Ovary (tissue), 3 donors: ENCODE results near the gene TBC1D14.

Experiments
- CTCF ChIP-seq, 3 donors: fragments of 450-650 bp in 2 of 3; fragments of 200-600 bp in 1 of 3; IDR thresholded peaks; one replicate each; pipeline versions ENCODE4 v1.5.1 to v1.8.0; 2016 to 2022; ENCODE audit warnings: antibody characterized with exemption in 3 of 3, mild to moderate bottlenecking in 1 of 3
- EP300 ChIP-seq: sonication (generic); formaldehyde crosslinking; IDR thresholded peaks from one replicate; pipeline ENCODE4 v1.6.1; 2017; ENCODE audit warnings: antibody characterized with exemption
- POLR2A ChIP-seq: fragments of 450-650 bp; IDR thresholded peaks from one replicate; pipeline ENCODE4 v1.6.1; 2017; ENCODE audit warnings: antibody characterized with exemption, mild to moderate bottlenecking, moderate library complexity
- donor health status: DM: no; HTN: no; CAD: no.

GRCh38 chr4:7052923-7053715 lies 143.5 kb downstream of the TBC1D14 start:
- TF ChIP-seq CTCF (IDR thresholded peaks at IDR 0.05) (no peak), EP300 (no peak), POLR2A (no peak)
